ENCODE data around the gene GID8.
A peak's percentile ranks its signal among the peaks of the same experiment; 100 is the strongest.

GRCh38 chr20:62921119-62921687, 16.7 kb upstream of the GID8 start:
- peak; percentile 64 for TF ChIP-seq CTCF (conservative IDR thresholded peaks at IDR 0.05; ENCODE audit: low read depth, low read length)
- no peak for TF ChIP-seq EZH2 (IDR thresholded peaks at IDR 0.05; ENCODE audit: low read length, unreplicated experiment)
- TF ChIP-seq EZH2phosphoT487 (IDR thresholded peaks at IDR 0.05; ENCODE audit: borderline replicate concordance, low read length), result no peak
